NCI-H510A (cell line): ENCODE data around the gene CAMK1D.

Experiments used
- DNase-seq: peaks from one replicate; lab custom pipeline; 2025; lab: John Stamatoyannopoulos, UW

Gene CAMK1D

DNA sequence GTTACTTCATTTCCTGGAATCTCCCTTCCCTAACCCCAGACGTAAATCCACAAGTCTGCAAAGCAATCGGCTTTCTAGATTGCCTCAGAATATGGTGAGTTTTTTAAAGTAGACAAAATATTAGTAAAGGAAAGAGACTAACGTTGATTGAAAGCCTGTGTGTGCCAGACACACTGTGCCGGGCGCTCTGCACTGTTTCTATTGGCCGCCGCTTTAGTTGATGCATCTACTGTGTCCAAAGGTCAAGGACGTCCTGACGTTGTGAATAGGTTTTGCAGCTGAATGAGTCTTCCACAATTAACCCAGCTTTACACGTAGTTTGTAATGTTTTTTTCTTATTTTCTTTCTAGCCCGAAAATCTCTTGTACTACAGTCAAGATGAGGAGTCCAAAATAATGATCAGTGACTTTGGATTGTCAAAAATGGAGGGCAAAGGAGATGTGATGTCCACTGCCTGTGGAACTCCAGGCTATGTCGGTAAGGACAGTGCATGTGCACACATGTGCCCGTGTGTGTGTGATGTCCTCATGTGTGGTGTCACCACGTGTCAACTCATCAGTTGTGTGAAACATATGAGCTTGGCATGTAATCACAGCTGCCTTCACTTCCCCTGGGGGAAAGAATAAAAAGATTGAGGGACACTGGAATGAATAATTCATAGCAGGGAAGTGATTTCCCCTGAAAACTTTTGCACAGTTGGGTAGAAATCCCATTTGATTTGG, 420.1 kb downstream of the CAMK1D start:
- no peak for DNase-seq

DNA sequence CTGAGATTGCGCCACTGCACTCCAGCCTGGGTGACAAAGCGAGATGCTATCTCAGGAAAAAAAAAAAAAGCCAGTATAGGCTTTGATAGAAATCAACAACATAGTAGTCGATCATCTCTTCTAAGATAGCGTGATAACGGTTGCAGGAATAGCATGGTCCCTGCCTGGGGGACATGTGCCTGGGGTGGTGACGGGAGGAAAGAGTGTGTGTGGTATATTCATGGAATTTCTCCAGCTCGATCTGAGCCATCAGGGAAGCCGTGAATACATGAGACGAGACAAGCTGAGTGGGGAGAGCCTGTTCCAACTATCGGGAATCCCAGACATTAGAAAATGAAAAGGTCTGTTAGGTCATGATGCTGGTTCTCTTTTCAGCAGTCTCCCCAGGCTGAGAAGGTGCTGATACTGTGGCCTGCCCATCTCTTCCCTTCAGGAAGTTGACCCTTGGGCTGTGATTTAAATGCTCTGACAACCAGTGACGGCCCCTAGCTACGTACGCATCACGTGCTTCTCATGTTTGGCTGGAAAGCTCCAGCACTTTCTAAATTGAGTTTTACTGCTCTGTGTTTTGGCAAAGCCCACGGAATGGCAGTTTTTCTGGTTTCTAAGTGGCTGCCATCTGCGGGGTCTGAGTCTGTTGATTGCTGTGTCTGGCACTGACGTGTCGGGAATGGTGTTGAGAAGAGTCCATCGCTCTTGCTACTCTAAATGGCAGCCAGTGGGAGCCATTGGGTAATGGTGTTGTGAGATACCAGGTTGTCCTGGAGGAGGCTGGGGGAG, 422.8 kb downstream of the CAMK1D start:
- no peak for DNase-seq

- DNase-seq = no peak
Observed at GRCh38 chr10:12772797-12773587, 423.6 kb downstream of the CAMK1D start.

DNA sequence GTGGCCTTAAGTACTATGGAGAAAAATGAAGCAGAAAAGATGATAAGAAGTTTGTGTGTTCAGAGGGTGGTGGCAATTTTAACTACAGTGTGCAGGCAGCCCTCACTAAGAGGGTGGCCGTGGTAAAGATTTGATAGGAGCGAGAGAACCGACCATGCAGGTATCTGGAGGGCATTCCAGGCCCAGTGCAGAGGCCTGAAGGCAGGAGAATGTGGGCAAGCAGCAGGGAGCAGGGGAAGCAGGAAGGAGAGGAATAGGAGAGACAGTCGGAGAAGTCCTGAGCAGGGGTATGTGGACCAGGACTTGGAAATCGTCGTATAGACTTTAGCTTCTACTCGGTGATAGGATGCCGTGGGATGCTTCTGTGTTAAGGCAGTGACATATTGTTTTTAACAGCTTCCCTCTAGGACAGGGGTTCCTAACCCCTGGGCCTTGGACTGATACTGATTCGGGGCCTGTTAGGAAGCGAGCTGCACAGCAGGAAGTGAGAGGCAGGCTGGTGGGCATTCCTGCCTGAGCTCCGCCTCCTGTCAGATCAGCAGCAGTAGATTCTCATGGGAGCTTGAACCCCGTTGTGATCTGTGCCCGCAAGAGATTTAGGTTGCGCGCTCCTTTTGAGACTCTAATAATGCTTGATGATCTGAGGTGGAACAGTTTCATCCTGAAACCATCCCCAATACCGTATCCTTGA, 425.0 kb downstream of the CAMK1D start:
- no peak for DNase-seq

DNA sequence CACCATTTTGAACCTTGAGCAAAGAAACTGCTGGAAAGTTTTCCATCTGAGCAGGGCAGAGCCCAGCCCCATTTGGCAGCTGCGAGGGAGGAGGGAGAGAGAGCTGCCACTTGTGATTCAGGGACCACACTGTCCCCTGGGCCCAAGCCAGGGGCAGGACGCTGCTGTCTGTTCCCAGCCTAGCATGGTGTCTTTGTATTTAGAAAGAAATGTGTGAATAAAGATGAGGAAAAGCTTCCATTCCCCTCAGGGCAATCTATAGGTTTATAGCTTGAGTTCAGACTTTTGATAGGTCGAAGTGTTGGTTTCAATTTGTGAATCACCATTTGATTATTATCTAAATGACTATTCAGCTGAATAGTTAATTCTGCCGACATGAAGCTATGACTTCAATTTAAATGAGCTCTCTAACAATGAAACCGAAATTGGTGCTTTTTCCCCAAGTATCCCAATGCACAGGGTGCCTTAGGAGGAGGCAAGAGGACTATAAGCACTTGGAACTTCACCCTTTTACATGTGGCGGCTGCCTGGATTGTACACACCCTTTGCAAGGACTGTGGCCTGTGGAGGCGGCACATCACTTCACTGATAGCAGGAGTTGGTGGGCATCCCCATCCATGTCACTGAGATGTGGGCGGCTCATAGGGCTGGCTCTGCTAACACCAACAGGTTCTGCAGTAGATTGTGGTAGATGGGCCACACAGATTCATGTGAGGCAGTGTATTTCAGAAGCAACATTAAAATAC, 428.7 kb downstream of the CAMK1D start:
- DNase-seq = no peak

DNA sequence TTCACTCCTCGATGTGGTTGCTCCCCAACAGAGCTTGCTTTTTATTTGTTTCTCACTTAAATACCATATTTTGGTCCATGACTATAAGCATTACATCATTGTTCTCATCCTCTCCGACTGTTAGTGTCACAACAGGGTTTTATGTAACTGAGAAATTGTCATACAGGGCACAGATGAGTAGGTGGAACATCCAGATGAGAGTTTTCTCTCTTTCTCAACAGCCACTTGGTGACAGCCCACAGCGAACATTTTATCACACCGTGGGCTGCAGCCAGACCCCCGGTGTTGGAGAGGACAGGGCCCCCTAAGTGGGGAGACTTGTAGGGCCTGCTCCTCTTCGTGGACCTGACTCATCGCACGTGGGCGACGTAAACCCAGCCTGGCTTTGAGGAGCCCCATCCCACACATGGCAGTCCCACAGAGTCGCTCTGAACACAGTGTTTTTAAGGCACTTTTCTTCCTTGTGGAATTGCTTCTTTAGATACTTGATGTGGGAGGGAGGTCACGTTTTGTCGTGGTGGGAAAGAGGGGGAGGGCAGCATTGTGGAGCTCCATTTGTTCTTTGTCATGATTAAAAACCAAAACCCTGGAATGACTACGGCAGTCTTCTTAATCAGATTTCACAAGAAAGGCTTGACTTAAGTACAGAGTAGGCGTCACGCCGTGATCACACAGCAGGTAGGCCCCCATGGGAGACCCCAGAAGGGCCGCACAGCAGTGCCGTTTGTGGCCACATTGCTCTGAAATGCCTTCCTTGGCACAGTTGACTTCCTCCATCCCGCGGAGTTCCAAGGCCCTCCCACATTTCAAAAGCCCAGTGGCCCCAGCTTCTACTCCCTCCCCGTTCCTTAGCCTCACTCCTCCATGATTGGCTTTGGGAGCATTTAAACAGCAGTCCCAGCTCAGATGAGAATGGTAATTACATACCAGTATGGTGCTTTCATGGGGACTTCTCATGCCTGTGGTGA, 431.6 kb downstream of the CAMK1D start:
- no peak for DNase-seq

DNA sequence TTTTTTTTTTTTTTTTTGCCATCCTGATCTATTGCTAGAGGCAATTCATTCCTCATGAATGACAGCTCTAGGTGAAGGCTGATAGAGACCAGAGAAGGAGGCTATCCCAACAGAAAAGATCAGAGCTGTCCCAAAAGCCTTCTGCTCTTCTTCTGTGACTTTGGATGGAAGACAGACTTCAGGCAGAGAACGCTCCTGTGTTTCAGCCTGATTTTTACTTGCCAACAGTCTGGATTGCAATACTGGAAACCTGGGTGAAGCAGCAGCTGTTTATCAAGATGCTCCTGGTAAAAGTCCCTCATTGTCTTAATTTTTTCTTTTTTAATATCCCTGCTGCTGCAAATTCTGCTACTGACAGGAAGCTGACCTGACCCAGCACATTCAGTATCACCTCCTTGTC, 432.6 kb downstream of the CAMK1D start:
- DNase-seq = no peak

GRCh38 chr10:12782537-12782936, 433.2 kb downstream of the CAMK1D start:
- no peak for DNase-seq

DNA sequence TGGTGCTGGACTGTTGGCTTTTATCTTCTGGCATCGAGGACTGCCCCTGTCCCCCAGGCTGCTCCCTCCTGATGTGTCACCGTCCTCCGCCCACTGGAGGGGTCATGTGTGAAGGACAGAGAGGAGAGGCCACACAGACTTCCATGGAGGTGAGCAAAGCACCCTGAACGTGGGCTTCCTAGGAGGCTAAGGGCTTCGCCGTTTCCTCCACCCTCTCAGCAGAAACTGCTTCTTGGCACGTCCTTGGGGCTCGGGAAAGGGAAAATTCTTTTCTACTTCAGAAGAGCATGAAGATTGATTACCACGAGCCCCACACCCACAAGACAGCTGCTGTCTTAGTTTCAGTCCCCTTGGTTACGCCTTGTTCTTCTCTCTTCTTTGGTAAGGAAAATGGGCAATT, 433.9 kb downstream of the CAMK1D start:
- no peak for DNase-seq

GRCh38 chr10:12784646-12785045, 435.3 kb downstream of the CAMK1D start:
- no peak for DNase-seq

DNA sequence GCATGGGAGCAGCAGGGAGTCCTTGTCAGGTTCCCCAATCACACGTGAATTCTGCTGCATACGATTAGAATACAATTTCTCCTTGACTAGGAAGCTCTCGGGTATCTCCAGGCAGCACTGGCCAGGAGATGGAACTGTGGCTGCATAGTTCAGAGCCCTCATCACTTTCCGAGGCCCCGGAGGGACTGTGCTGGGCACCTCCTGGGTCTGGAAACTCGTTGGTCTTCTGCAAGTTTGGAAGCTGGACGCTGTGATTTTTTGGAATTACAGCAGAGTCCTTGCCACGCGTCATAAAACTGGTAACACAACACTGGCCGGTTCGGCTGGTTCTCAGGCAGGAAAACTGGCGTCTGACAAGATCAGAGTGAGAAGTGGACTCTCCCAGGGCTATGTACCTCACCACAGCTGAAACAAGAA, 436.1 kb downstream of the CAMK1D start:
- DNase-seq = no peak

- DNase-seq = no peak
Observed at GRCh38 chr10:12787297-12787696, 437.9 kb downstream of the CAMK1D start.

DNA sequence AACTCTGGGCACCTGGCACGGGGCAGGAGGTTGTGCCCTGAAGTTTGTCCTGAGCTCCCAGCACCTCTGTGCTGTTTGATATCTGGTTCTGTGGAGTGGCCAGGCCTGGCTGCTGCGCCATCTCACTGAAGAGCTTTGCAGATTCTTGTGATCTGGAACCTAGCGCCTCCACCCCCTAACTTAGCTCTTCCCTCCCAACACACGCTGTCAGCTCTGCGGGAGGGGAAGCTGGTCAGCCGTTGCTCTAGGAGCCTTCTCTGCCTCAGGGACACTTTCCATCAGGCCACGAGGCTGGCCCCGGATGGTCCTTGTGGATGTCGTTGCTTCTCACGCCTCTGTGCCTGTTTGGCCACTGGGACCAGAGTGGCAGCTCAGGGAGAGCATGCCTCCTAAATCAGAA, 438.9 kb downstream of the CAMK1D start:
- DNase-seq = no peak

DNA sequence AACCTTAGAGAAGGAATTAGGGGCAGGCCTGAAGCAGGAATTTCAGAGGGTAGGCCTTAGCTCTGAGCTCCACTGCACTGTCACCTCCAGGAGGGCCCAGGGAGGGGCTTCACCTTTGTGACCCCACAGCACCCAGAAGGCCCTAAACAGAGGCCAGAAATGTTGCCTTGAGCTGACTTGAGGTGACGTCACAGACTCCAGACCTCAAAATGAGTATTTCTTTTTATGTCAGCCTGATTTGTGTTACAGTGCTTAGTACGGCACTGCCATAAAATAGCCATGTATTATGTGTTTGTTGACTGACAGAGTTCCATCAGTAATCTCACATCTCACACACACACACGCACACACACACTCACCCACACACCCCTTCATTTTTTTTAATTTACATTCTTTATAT, 440.9 kb downstream of the CAMK1D start:
- DNase-seq = no peak

DNA sequence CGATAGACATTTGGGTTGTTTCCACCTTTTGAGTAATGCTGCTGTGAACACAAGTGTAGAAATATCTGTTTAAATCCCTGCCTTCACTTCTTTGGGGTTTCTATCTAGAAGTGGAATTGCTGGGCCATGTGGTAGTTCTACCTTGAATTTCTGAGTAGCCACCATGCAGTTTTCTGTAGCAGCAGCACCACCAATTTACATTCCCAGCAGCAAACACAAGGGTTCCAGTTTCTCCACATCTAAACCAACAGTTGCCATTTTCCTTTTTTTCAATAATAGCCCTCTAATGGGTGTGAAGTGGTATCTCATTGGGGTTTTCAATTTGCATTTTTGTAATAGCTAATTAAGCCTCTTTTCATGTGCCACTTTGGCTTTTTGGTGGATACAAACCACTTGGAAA, 442.4 kb downstream of the CAMK1D start:
- DNase-seq = no peak

- no peak for DNase-seq
Observed at GRCh38 chr10:12792889-12793556, 443.7 kb downstream of the CAMK1D start.

DNA sequence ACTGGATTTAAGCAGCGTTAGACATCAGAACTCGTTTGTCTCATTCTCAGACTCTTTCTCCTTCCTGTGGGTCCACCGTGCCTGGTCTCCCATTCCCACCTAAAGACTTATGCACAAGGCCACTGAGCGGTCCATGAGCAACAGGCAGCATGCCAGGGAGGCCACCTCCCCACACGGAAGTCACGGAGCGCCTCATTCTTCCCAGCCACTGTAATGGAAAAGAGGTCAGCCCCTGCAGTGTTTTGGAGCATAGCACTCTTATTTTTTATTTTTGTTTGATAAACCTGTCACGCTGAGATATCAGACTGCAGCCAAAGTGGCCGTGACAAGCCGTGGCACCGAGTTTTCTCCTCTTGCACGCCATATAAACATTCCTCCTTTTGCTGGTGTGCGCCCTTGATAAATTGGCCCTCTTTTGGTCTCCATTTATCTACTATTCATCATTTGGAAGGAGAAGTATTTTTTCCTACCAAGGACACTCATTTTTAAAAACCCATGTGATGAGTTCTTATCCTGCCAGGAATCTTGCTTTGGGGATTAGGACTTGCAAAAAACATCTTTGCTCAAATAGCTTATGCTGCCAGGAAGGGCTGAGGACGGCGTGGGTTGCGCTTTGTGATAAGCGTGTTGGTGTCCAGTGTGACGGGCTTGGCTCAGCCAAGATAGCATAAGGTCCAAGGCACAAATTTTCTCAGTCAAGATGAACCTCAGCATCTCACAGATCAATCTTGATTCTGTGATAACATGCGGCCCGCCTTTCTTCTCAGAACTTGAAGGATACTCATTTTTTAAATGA, 446.2 kb downstream of the CAMK1D start:
- DNase-seq = no peak

- no peak for DNase-seq
Observed at GRCh38 chr10:12796401-12797160, 447.2 kb downstream of the CAMK1D start.
